Glomerular endothelial cell (primary cell): ENCODE measurements around the gene DYNLT5. TPM values are rescaled to one million over a fixed set of nuclear protein-coding genes. Genes with fewer than 3 reads are reported as not detected.
"Not testable (repeated sequence)": the region's sequence is repeated elsewhere in the genome, so short reads cannot be mapped to it uniquely, and the experiment has no call there.

ENCODE experiments used
- DNase-seq: peaks from one replicate; pipeline ENCODE4 v3.0.0-alpha.2; 2011; ENCODE audit warnings: low read depth, low spot score; ENCODE audit errors: extremely low read depth
- total RNA-seq: library from RNA; depleted of rRNA; stranded (reverse); fragments of >200 nt; gene quantifications from 2 replicates; pipeline ENCODE4 v1.2.3, GENCODE V29; 2015

The DYNLT5 gene, protein sequence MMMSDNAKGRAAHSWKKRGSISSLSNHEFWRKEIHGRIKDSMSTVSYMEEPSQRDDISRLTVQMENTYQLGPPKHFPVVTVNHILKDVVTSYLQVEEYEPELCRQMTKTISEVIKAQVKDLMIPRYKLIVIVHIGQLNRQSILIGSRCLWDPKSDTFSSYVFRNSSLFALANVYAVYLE
- 7.4 and 15.9 TPM in 2 replicates for total RNA-seq

DNA sequence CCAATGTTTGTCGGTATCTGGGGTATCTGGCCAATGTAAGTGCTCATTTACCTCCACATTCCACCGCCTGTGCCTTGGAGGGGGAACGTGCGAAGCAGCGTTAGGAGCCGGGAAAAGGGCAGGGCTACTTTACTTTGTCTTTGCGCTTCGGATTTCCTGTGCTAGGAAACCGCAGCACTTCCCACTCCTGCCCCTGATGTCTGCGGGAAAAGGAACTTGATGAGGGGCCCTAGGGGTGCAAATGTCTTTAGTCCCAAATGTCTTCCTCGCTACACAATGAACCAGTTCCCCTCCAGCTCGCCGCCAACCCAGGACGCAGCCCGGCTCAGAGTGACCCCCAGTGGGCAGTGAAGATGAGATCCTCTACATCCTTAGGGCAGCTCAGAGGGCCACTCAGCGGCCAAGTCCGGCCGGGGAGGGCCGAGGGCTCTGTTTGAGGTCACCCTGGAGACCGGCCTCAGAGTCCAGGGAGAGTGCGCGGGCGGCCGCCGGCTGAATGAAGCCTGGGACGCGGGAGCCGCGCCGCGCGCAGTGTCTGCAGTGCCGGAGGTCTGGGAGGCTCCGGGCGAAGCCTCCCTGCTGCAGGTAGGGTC is at the start of gene DYNLT5:
TSS of gene DYNLT5 (plus strand) at position 460 of the 593 bp plus-strand sequence. CDS start 2,200 bp downstream, outside the sequence.
- peak; percentile 34 for DNase-seq

DNA sequence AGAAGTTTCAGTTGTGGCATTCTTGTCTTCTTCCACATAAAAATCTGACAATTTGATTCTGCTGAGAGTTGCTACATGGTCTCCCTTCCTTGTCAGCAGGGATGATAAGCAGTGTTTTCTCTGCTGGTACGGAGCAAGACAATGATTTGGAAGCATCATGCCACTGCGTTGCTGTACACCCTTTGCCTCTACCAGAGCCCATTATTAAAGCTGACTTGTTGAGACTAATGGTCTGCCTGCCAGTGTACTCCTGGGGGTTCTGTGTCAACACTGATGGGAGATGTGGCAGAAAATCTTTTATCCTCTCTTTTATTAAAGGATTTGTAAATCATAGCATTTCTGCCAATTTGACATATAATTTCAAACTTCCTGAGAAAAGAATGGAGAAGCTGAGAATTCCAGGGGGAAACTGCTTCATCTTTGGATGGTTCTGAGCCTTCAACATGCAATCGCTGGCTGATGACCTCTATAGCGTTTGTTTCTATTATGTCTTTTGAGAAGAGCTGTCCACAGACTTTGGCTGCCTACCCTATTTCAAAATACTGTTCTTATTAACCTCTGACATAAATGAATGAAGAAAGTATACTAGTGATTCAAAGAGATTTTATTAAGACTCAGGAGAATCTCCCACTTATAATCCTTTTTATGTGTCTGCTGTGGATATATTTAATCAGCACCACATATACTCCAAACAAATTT is 47.9 kb upstream of the DYNLT5 start:
- DNase-seq, result no peak

DNA sequence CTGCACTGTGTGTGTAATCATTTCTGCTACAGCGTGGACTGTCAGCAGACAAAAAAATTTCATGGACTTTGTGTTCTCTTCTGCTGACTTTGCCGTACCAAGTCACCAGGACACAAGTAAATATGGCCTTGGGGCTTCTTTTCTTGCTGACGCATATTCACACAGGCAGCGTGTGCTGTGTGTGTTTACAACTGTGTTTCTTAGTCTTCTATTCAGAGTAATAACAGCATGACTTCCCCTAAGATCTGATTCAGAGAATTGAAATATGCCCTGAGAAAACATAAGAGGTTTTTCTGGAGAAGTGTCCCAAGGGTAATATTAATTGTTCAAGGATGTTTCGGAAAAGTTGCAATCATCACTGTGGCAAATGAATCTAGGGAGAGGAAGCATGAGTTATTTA is 47.1 kb upstream of the DYNLT5 start:
- DNase-seq, result no peak

DNA sequence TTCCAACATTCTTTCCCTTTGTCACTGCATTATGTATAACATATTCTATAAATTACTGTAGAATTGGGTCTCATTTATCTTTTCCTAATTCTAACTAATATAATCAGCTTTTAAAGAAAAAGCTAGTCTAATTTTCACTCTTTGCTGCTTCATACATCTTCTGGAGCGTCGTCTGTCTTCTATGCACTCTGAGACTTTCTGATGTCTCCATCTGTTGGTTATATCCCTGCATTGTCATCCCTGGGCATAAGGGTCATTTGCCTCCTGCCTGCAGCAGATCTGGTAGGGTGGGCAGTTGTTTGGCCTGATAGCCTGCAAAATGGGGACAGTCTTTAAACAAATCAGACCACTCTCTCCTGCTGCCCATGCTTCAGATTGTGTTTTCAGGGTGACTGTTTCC is 40.8 kb upstream of the DYNLT5 start:
- DNase-seq, result no peak

DNA sequence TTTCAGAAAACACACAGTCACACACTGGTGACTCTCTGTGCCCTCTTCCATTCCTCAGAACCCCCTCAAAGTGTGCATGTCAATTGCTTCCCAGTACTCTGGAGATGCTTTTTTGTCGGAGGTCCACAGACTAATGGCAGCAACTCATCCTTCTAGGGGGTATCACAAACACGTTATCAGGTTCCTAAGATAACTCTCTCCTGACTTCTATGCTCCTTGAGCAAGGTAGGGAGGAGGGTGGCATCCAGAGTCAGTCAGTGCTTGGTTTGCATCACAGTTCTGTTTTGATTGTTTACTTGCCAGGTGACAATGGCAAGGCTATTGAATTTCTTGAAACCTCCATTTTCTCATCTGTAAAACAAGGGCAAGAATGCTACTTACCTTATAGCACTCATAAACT is 39.4 kb upstream of the DYNLT5 start:
- DNase-seq, result no peak

DNA sequence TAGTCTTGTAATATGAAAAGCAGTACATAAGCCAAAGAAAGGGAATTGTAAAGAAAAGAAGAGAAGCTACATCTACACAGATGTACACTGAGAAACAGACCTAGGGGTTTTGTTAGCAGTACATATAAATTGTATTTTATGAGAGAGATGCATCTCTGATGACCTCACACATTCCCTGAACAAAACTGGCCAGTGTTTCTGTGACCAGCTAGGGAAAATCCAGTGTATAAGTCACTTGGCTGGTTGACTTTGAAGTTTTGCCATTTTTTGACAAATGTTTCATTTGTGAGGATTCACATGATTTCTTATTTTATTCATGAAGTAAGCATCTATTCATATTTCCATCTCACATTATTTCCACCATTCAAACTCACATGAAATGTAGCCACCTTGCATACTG is 28.3 kb upstream of the DYNLT5 start:
- no peak for DNase-seq

DNA sequence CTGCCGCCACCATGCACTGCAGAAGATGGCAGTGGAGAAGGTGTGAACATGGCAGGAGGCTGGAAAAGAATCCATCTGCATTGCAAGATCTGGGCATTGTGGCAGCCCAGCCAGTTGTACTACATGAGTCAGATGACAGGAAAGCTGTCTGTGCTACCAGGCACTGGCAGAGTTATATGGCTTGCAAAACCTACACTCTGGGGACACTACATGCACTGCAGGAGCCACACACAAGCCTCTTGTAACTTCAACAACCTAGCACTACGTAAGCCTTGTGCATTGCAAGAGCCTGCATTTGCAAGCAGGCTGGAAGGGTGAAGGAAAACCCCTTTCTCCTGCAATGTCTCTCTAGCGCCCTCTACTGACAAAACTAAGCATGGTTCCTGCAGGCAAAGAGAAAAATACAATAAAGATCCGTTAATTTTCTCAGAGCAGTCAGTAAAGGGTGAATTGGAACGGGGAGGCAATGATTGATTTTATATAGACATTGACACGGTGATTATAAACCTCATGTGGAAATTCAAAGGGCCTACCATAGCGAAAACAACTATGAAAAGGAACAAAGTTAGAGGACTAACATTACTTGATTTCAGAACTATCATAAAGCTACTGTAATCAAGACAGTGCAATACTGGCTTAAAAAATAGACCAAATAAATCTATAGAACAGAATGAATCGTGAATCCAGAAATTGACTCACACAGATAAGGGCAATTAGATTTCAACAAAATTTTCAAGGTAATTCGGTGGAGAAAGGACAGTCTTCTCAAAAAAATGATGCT is 26.2 kb upstream of the DYNLT5 start:
- peak; percentile 55 for DNase-seq

DNA sequence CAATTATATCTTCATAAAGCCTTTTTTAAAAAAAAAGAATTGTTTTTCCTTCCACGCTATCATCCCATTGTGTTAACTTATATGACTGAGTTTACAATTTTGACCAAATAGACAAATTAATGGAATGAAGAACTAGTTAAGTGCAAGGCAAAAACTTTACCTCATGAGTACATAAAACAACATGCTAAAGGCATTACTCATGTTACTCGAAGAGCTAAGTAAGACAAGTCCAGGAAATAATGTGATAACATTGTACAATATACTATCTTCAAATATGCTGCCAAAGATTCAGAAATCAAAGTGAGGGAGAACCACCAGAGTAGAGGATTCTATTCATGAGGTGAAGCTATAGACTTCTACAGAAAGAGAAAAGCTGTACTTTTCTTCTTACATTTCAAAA is 24.2 kb upstream of the DYNLT5 start:
- no peak for DNase-seq

DNA sequence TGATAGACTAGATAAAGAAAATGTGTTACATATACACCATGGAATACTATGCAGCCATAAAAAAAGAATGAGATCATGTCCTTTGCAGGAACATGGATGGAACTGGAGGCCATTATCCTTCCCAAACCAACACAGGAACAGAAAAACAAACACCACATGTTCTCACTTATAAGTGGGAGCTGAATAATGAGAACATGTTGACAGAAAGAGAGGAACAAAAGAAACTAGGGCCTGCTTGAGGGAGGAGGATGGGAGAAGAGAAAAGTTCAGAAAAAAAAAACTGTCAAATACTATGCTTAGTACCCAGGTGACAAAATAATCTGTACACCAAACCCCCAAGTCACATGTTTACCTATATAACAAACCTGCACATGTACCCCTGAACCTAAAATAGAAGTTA is 23.5 kb upstream of the DYNLT5 start:
- not testable (repeated sequence) for DNase-seq

DNA sequence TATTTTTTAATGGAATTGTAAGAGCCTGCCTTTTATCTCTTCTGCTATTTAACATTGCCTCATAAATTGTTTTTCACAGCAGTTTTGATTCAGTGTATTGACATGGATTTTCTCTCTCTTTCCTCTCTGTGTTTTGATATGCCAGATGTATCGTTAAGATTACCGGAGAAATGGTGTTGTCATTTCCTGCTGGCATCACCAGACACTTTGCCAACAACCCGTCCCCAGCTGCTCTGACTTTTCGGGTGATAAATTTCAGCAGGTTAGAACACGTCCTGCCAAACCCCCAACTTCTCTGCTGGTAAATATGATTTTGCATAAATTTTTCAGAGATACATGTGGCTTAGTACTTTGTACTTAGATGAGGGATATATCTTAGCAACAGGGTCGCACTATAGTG is 23.1 kb upstream of the DYNLT5 start:
- DNase-seq, result peak; percentile 90

DNA sequence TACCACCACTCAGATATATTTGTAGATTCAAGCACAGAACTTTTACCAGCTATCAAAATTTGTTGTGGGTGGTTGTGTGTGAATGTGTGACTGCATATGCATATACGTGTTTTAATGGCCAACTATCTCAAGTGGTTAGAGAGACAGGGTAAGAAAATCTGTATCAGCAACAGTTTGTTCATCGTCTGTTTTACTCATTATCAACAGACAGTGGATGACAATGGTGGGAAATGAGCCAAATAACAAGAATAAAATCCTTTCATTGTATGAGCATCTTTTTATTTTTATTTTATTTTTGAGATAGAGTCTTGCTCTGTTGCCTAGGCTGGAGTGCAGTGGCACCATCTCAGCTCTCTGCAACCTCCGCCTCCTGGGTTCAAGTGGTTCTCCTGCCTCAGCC is 22.7 kb upstream of the DYNLT5 start:
- no peak for DNase-seq

DNA sequence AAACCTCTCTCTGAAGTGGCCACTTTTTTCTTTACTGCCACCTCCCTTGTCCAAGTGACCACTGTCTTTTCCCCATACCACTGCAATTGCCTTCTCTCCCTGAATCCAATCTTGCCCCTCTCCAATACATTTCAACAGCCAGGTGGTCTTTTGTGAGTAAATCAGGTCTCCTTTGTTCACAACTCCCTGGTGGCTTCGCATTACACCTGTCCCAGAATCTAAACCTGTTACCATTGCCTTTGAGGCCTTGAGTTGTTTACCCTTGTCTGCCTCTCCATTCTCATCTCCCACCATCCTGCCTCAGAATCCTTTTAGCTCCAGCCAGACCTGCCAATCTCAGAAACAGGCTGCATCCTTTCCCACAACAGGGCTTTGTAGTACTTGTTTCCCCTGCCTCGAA is 21.8 kb upstream of the DYNLT5 start:
- DNase-seq, result no peak

DNA sequence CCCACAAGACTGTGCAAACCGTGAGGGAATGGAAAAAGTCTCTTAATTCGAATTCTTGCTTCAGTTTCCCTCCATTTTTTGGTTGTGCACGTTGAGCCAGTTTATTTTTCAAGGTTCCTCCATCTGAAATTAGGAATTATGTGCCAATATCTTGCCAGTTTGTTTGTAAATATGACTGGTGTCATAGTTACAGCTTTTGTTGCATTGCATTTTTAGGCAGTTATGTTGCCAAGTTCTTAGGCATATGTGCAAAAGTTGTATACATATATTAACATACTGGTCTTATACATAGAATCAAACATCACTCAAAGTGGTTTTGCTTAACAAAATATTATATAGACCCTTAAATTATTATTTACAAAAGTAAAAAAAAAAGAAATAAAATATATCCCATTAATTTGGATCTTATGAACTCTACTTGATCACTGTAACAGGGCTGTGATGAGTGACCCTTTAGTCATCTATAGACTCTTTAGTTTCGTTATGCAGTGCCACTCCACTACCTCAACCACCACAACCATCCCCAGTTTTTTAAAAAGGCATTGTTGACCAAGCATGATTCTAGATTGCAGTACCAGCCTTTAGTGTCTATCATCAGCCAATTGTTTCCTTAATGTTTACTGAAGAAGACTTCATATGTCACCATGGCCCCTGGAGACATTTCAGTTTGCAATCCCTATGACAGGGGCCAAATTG is 20.9 kb upstream of the DYNLT5 start:
- no peak for DNase-seq

DNA sequence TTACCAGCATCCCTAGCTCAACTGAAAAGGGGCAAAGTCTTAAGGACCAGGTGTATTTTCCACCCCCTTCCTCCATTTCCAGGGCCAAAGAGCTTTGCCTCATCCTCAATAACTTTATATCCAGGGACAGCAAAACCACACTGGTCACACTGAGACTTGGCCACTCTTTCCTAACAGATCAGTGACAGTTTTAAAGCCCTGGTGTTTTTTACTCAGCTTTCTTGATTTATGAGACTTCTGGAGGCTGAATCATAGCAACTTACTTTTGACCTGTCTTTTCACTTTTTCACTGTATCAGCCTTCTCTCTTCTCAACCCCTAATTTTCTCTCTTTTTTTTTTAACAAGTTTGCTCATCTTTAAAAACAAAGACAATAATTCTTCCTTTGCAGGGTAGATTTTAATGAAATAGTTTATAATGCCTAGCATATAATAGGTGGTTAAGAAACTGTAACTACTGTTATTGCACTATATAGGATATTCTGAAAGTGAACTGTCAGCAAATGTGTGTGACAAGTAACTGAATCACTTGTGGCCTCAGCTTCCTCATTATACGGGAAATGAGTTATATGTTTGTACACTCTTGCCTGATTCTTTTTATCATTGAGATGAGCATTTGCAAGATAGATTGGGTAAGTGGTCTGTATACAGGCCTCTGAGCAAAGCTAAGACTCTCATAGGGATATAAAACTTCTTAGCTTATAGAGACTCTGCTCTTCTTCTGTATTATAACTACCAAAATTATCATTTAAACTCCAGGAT is 19.7 kb upstream of the DYNLT5 start:
- DNase-seq, result no peak

DNA sequence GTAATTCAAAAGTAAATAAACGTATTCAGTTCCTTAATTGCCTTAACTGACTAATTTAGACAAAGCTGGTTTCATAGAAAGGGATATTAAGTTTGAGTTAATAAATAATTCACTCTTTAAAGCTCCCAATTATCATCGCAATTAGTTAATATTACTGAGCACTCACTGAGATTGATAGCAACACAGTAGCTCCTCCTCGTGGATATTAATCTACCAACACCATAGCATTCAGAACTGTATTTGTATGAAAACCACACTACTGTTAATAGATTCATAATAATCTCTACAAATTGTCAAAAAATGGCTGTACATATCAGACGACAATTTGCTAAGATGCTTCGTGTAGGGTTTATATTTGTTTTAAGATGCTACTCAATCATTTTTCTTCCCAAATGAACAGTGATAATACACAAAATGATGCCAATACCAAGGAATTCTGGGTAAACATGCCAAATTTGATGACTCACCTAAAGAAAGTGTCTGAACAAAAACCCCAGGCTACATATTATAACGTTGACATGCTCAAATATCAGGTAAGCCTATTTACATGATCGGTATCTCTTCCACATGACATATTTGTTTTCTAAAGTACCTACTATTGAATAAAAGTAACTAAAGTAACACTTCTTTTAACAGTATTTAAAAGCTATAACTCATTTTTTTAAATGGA is 18.8 kb upstream of the DYNLT5 start:
- no peak for DNase-seq

DNA sequence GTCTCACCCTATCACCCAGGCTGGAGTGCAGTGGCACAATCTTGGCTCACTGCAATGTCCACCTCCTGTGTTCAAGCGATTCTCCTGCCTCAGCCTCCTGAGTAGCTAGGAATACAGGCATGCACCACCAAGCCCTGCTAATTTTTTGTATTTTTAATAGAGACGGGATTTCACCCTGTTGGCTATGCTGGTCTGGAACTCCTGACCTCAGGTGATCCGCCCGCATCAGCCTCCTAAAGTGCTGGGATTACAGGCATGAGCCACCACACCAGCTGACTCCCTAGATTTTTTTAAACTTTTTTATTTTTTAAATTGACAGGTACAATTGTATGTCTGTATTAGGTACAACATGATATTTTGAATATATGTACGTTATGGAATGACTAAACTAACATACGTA is 17.7 kb upstream of the DYNLT5 start:
- DNase-seq, result not testable (repeated sequence)

DNA sequence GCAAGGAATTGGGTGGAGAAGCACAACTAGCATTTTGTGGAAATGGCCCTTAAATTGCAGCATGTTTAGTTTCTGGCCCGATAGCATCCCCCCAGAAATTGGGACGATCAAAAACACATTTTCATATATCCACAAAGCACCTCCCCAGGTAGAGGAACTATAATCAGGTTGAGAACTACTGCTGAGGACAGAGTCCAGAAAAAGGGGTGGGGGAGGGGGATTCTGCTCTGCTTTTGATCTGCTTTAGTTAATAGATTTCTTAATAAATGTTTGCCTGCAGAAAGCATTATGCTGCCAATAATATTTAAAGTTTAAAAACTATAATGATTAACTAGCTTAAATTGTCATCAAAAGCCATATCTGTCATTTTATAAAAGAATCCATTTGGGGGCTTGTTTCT is 14.4 kb upstream of the DYNLT5 start:
- DNase-seq, result no peak

DNA sequence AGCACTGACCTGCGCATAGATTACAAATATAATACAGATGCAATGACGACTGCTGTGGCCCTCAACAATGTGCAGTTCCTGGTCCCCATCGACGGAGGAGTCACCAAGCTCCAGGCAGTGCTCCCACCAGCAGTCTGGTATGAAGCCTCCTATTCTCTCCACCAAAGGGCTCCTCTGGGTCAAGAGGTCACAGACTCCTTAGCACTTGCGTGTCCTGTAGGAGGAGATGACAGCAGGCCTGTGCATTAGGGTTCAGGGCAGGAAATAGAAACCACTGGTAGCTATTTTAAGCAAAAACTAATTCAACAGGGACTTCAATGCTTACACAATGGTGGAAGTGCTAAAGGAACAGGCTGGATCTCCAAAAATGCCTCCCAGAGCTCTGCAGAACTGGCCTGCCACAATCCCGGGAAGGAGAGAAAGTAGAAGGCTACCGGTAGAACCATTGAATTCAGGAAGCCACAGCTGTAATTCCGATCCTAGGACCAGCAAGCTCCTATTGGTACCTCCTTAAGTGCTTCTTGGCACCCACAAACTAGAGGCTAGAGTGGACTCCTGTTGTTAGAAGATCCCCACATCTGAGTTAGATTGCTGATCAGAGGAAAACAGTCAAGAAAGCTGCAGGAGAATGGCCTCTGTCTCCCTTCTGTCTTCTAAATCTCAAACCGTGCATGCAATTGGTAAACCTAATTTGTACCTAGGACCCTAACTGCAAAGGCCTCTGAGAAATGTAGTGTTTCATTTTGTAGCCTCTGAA is 12.7 kb upstream of the DYNLT5 start:
- DNase-seq, result no peak

DNA sequence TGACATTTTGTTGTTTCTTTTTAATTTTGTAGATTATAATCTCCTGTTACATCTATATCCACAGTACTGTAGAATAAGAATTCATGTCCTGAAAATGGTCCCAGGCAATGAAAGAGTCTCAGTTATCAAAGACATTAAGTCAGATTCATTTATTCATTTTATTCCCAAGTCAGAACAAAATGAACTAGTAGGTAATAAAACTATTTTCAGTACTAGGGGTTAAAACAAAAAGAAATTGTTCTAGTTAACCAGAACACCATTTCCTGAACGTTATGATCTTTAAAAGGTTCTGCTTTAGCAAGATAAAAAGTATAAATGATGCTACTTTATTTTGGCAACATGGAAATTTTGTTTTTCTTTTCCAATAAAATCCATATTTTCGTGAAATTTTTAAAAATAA is 6.8 kb upstream of the DYNLT5 start:
- DNase-seq, result no peak
